Neural progenitor cell (in vitro differentiated cells): ENCODE results near the gene KIAA1586. TPM values are rescaled to one million over a fixed set of nuclear protein-coding genes. Genes with fewer than 3 reads are reported as not detected.

Experiments used
- DNase-seq: peaks from one replicate; pipeline ENCODE4 v3.0.0-alpha.2; 2016; ENCODE audit warnings: low spot score
- H2AFZ ChIP-seq: fragments of 200-600 bp; sonication (generic); replicated peaks from 2 replicates; pipeline ENCODE4 v1.6.1; 2016; ENCODE audit warnings: antibody characterized with exemption
- H3F3A ChIP-seq: fragments of 200-600 bp; sonication (generic); 2 replicates; pipeline ENCODE4 v1.6.1; 2016; ENCODE audit warnings: antibody characterized with exemption, low read depth
- H3K27ac ChIP-seq: fragments of 200-600 bp; sonication (generic); 2 replicates; pipeline ENCODE4 v1.5.1; 2016; ENCODE audit warnings: mild to moderate bottlenecking
- H3K27me3 ChIP-seq: fragments of 200-600 bp; sonication (generic); 2 replicates; pipeline ENCODE4 v1.6.1; 2016; ENCODE audit warnings: mild to moderate bottlenecking, moderate library complexity
- H3K36me3 ChIP-seq: fragments of 200-600 bp; sonication (generic); 2 replicates; pipeline ENCODE4 v1.5.1; 2016
- H3K4me1 ChIP-seq: fragments of 200-600 bp; sonication (generic); 2 replicates; pipeline ENCODE4 v1.6.1; 2016; ENCODE audit warnings: mixed run types
- H3K4me2 ChIP-seq: fragments of 200-600 bp; sonication (generic); 2 replicates; pipeline ENCODE4 v1.6.1; 2016
- H3K4me3 ChIP-seq: fragments of 200-600 bp; sonication (generic); 2 replicates; pipeline ENCODE4 v1.5.1; 2016
- H3K79me2 ChIP-seq: fragments of 200-600 bp; sonication (generic); 2 replicates; pipeline ENCODE4 v1.6.1; 2016; ENCODE audit warnings: low read depth
- H3K9ac ChIP-seq: fragments of 200-600 bp; sonication (generic); 2 replicates; pipeline ENCODE4 v1.6.1; 2016
- H3K9me3 ChIP-seq: fragments of 200-600 bp; sonication (generic); 2 replicates; pipeline ENCODE4 v1.5.1; 2016; ENCODE audit warnings: low read depth
- H4K20me1 ChIP-seq: fragments of 200-600 bp; sonication (generic); 2 replicates; pipeline ENCODE4 v1.6.1; 2016; ENCODE audit warnings: low read depth
- H3K27ac Mint-ChIP-seq: 3 replicates; pipeline ENCODE4 v1.8.0; 2021; ENCODE audit warnings: mixed read lengths
- H3K27me3 Mint-ChIP-seq: 2 replicates; pipeline ENCODE4 v1.8.0; 2022; ENCODE audit warnings: low read depth, mild to moderate bottlenecking, inconsistent platforms, moderate library complexity, mixed read lengths; ENCODE audit not compliant: insufficient read depth
- H3K36me3 Mint-ChIP-seq: 3 replicates; pipeline ENCODE4 v1.8.0; 2021; ENCODE audit warnings: mixed read lengths
- H3K4me1 Mint-ChIP-seq: 3 replicates; pipeline ENCODE4 v1.8.0; 2021; ENCODE audit warnings: mixed read lengths
- H3K4me3 Mint-ChIP-seq: 3 replicates; pipeline ENCODE4 v1.8.0; 2021; ENCODE audit warnings: mild to moderate bottlenecking, moderate library complexity, mixed read lengths
- H3K9me3 Mint-ChIP-seq: 3 replicates; pipeline ENCODE4 v1.8.0; 2020; ENCODE audit warnings: mixed read lengths
- EZH2 ChIP-seq: fragments of 200-600 bp; sonication (generic); IDR thresholded peaks from 2 replicates; pipeline ENCODE4 v1.6.1; 2017; ENCODE audit warnings: antibody characterized with exemption, mild to moderate bottlenecking, moderate library complexity
- EZH2phosphoT487 ChIP-seq: fragments of 200-600 bp; sonication (generic); IDR thresholded peaks from 2 replicates; pipeline ENCODE4 v1.6.1; 2017; ENCODE audit warnings: antibody characterized with exemption
- total RNA-seq: library from RNA; depleted of rRNA; stranded (reverse); fragments of >200 nt; gene quantifications from 2 replicates; pipeline ENCODE4 v1.2.3, GENCODE V29; 2015; ENCODE audit warnings: low replicate concordance
- TF ChIP-seq, protein P1 (sequence below): fragments of 200-600 bp; sonication (generic); IDR thresholded peaks from 2 replicates; pipeline ENCODE4 v1.5.1; 2017; ENCODE audit warnings: antibody characterized with exemption, mild to moderate bottlenecking

The KIAA1586 gene
- total RNA-seq, 1 donor from 2014 or later: 88.1 TPM

DNA sequence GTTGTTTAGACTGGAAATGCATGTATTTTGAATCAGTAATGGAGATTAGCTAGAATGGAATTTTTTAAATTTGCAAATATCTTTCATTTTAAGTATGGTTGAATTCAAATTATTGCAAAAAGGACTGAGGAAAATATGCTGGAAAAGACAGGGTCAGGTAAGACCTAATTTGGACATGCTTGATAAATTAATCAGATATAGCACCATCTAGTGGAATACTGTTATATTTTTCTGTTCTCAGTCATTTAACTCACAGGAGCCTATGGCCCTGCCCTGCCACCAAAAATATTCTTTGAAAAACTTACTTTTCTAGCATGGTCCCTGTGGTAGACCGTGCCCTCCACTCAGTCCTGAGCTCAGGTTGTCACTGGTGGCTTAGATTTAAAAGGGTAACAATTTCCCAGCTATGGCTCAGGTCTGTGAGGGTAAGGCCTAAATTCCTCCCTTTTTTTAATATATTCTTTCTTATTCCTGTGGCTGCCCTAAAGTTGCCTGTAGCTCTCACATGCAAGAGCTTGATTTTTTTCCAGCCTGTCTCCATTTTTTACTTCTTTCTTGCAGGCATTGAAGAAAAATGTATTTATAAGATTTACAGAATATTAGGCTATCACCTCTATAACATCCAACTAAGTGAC is 25.3 kb upstream of the KIAA1586 start:
- H3K36me3 Mint-ChIP-seq: peaks cover 6% of the 10 kb centered on the region
- no peak overlapping the region for H3K27ac Mint-ChIP-seq
- H3K36me3 ChIP-seq: no peaks in the 10 kb centered on the region
- peaks cover 2% of the 10 kb centered on the region for H3K27me3 Mint-ChIP-seq
- DNase-seq: peak; percentile 49
- no peaks in the 10 kb centered on the region for H4K20me1 ChIP-seq
- no peaks in the 10 kb centered on the region for H3K79me2 ChIP-seq
- peaks cover 6% of the 10 kb centered on the region for H3K4me1 ChIP-seq
- H3K9me3 Mint-ChIP-seq: peaks cover 19% of the 10 kb centered on the region
- no peaks in the 10 kb centered on the region for H3K27me3 ChIP-seq
- H3K9ac ChIP-seq: no peak overlapping the region
- no peaks in the 10 kb centered on the region for H3K4me1 Mint-ChIP-seq
- no peak overlapping the region for H3K4me3 ChIP-seq
- no peaks in the 10 kb centered on the region for H3F3A ChIP-seq
- H3K9me3 ChIP-seq: peaks cover 15% of the 10 kb centered on the region
- no peak overlapping the region for H3K4me3 Mint-ChIP-seq
- no peak overlapping the region for H2AFZ ChIP-seq
- H3K4me2 ChIP-seq: no peak overlapping the region
- no peak for TF ChIP-seq EZH2phosphoT487
- TF ChIP-seq, protein P1, sequence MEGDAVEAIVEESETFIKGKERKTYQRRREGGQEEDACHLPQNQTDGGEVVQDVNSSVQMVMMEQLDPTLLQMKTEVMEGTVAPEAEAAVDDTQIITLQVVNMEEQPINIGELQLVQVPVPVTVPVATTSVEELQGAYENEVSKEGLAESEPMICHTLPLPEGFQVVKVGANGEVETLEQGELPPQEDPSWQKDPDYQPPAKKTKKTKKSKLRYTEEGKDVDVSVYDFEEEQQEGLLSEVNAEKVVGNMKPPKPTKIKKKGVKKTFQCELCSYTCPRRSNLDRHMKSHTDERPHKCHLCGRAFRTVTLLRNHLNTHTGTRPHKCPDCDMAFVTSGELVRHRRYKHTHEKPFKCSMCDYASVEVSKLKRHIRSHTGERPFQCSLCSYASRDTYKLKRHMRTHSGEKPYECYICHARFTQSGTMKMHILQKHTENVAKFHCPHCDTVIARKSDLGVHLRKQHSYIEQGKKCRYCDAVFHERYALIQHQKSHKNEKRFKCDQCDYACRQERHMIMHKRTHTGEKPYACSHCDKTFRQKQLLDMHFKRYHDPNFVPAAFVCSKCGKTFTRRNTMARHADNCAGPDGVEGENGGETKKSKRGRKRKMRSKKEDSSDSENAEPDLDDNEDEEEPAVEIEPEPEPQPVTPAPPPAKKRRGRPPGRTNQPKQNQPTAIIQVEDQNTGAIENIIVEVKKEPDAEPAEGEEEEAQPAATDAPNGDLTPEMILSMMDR: peak; percentile 64
- H3K27ac ChIP-seq: no peak overlapping the region

DNA sequence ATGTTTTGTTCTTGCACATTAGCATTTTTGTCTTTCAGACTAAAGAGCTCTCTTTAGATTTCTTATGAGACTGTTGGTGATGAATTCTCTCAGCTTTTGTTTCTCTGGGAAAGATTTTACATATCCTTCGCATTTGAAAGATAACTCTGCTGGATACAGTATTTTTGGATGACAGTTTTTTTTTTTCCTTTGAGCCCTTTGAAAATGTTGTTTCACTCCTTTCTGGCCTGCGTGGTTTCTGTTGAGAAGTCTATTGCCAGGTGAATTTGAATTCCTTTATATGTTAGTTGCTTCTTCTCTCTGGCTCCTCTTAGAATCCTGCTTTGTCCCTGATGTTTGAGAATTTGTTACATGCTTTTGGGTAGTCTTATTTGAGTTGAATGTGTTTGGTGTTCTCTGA is 22.2 kb upstream of the KIAA1586 start:
- DNase-seq: no peak
- Histone ChIP-seq H3K9ac (no peak overlapping the region), H2AFZ (no peak overlapping the region), H3K9me3 (peaks cover 15% of the 10 kb centered on the region), H3K79me2 (no peaks in the 10 kb centered on the region), H3F3A (no peaks in the 10 kb centered on the region), H3K27me3 (no peaks in the 10 kb centered on the region), H3K4me2 (no peak overlapping the region), H3K27ac (no peak overlapping the region), H3K4me1 (peaks cover 4% of the 10 kb centered on the region), H3K4me3 (no peak overlapping the region), H4K20me1 (no peaks in the 10 kb centered on the region), H3K36me3 (no peaks in the 10 kb centered on the region)
- peaks cover 6% of the 10 kb centered on the region for H3K36me3 Mint-ChIP-seq
- TF ChIP-seq EZH2 (no peak), EZH2phosphoT487 (no peak)
- TF ChIP-seq, protein P1: no peak
- no peaks in the 10 kb centered on the region for H3K4me1 Mint-ChIP-seq
- H3K27ac Mint-ChIP-seq: no peak overlapping the region
- H3K27me3 Mint-ChIP-seq: peaks cover 2% of the 10 kb centered on the region
- H3K9me3 Mint-ChIP-seq: peaks cover 21% of the 10 kb centered on the region
- H3K4me3 Mint-ChIP-seq: no peak overlapping the region

DNA sequence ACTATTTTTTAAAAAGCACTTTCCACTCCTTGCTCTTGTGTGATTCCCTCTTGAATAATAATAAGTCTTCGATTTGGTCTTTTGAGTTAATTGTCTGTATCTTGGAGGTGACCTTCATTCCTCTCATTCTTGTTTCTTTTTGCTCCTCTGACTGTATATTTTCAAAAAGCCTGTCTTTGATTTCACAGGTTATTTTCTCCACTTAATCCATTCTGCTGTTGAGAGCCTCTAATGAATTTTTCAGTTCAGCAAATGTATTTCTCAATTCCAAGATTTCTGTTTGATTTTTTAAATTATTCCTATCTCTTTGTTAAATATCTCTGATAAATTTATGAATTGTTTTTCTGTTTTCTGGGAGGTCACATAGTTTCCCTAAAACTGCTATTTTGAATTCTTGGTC is 21.7 kb upstream of the KIAA1586 start:
- H3K4me2 ChIP-seq: no peak overlapping the region
- H3K79me2 ChIP-seq: no peaks in the 10 kb centered on the region
- DNase-seq: no peak
- H3K4me1 ChIP-seq: peaks cover 4% of the 10 kb centered on the region
- H3K36me3 ChIP-seq: no peaks in the 10 kb centered on the region
- Mint-ChIP-seq H3K4me3 (no peak overlapping the region), H3K27ac (no peak overlapping the region), H3K9me3 (peaks cover 21% of the 10 kb centered on the region), H3K27me3 (no peaks in the 10 kb centered on the region), H3K4me1 (no peaks in the 10 kb centered on the region), H3K36me3 (peaks cover 6% of the 10 kb centered on the region)
- no peak for TF ChIP-seq EZH2
- no peak for TF ChIP-seq EZH2phosphoT487
- TF ChIP-seq, protein P1: no peak
- no peak overlapping the region for H2AFZ ChIP-seq
- H3K9me3 ChIP-seq: peaks cover 15% of the 10 kb centered on the region
- H3F3A ChIP-seq: no peaks in the 10 kb centered on the region
- no peak overlapping the region for H3K4me3 ChIP-seq
- no peak overlapping the region for H3K9ac ChIP-seq
- H4K20me1 ChIP-seq: no peaks in the 10 kb centered on the region
- H3K27ac ChIP-seq: no peak overlapping the region
- H3K27me3 ChIP-seq: no peaks in the 10 kb centered on the region
